ENCODE results near the gene DPEP1. TPM values are rescaled to one million over a fixed set of nuclear protein-coding genes. Genes with fewer than 3 reads are reported as not detected.

The DPEP1 gene
- total and polyA plus RNA-seq, 2 experiments from 2014 or later, result 1.7 to 2.3 TPM

DNA sequence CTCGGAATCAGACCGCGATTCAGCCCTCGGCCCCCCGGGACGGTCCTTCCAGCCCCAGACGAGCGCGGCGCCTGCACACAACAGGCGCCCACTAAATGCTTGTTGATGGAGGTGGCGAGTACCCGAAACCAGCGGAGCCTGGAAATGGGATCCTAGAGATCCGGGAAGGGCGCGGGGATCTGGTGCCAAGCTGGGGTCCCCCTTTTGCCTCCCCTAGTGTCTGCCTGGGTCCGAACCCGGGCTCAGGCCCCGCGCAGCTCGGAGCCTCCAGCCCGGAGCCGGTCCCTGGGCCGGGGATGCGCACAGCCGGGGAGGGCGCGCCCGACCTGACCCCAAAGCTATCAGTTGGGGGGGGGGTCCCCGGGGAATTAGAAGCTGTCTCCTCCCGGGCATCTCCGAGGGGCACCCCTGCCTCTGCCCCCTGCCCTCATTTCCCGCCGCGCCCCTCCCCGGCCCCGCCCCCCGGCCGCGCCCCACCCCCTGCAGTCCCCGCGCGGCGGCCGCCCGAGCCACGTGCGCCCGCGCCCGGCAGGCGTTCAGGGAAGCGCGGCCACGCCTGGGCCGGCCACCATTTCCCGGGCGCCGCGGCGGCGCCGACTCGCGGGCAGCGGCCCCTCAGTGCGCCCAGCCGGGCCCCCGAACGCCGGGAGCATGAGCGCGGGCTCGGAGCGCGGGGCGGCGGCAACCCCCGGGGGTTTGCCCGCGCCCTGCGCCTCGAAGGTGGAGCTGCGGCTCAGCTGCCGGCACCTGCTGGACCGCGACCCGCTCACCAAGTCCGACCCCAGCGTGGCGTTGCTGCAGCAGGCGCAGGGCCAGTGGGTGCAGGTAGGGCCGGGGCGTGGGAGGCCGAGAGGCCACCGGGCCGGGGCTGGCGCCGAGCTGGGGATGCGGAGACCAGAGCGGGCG is 37.9 kb upstream of the DPEP1 start, which contains the start of gene CPNE7:
Gene CPNE7, plus strand, starts transcription at position 512 of the 906 bp plus-strand sequence. Its CDS starts 140 bp downstream, at position 652.
- H3K4me1 ChIP-seq (ENCODE audit: insufficient read depth), result peaks cover 5% of the 10 kb centered on the region; the same call in 1 of the 2 replicates
- H3K4me2 ChIP-seq, result peak within 1 kb of the TSS; percentile 91
- no peaks in the 10 kb centered on the region for H4K20me1 ChIP-seq (replicated peaks; ENCODE audit: insufficient read depth)
- TF ChIP-seq, protein P1, sequence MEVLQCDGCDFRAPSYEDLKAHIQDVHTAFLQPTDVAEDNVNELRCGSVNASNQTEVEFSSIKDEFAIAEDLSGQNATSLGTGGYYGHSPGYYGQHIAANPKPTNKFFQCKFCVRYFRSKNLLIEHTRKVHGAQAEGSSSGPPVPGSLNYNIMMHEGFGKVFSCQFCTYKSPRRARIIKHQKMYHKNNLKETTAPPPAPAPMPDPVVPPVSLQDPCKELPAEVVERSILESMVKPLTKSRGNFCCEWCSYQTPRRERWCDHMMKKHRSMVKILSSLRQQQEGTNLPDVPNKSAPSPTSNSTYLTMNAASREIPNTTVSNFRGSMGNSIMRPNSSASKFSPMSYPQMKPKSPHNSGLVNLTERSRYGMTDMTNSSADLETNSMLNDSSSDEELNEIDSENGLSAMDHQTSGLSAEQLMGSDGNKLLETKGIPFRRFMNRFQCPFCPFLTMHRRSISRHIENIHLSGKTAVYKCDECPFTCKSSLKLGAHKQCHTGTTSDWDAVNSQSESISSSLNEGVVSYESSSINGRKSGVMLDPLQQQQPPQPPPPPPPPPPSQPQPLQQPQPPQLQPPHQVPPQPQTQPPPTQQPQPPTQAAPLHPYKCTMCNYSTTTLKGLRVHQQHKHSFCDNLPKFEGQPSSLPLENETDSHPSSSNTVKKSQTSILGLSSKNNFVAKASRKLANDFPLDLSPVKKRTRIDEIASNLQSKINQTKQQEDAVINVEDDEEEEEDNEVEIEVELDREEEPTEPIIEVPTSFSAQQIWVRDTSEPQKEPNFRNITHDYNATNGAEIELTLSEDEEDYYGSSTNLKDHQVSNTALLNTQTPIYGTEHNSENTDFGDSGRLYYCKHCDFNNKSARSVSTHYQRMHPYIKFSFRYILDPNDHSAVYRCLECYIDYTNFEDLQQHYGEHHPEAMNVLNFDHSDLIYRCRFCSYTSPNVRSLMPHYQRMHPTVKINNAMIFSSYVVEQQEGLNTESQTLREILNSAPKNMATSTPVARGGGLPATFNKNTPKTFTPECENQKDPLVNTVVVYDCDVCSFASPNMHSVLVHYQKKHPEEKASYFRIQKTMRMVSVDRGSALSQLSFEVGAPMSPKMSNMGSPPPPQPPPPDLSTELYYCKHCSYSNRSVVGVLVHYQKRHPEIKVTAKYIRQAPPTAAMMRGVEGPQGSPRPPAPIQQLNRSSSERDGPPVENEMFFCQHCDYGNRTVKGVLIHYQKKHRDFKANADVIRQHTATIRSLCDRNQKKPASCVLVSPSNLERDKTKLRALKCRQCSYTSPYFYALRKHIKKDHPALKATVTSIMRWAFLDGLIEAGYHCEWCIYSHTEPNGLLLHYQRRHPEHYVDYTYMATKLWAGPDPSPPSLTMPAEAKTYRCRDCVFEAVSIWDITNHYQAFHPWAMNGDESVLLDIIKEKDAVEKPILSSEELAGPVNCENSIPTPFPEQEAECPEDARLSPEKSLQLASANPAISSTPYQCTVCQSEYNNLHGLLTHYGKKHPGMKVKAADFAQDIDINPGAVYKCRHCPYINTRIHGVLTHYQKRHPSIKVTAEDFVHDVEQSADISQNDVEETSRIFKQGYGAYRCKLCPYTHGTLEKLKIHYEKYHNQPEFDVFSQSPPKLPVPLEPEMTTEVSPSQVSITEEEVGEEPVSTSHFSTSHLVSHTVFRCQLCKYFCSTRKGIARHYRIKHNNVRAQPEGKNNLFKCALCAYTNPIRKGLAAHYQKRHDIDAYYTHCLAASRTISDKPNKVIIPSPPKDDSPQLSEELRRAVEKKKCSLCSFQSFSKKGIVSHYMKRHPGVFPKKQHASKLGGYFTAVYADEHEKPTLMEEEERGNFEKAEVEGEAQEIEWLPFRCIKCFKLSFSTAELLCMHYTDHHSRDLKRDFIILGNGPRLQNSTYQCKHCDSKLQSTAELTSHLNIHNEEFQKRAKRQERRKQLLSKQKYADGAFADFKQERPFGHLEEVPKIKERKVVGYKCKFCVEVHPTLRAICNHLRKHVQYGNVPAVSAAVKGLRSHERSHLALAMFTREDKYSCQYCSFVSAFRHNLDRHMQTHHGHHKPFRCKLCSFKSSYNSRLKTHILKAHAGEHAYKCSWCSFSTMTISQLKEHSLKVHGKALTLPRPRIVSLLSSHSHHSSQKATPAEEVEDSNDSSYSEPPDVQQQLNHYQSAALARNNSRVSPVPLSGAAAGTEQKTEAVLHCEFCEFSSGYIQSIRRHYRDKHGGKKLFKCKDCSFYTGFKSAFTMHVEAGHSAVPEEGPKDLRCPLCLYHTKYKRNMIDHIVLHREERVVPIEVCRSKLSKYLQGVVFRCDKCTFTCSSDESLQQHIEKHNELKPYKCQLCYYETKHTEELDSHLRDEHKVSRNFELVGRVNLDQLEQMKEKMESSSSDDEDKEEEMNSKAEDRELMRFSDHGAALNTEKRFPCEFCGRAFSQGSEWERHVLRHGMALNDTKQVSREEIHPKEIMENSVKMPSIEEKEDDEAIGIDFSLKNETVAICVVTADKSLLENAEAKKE (CRISPR knock-in tag; IDR thresholded peaks at IDR 0.05), result no peak
- TF ChIP-seq EZH2 (IDR thresholded peaks at IDR 0.05; ENCODE audit: low read depth, unreplicated experiment), result peak; percentile 63
- H3K4me3 ChIP-seq, result peak within 1 kb of the TSS; percentile 78
- Mint-ChIP-seq H3K36me3 (ENCODE audit: low read depth) (peaks cover 8% of the 10 kb centered on the region), H3K9me3 (no peaks in the 10 kb centered on the region), H3K27me3 (ENCODE audit: insufficient read depth, low read depth, poor library complexity) (peaks cover 21% of the 10 kb centered on the region), H3K4me3 (peak within 1 kb of the TSS; percentile 75), H3K27ac (no peak within 1 kb of the TSS), H3K4me1 (peaks cover 3% of the 10 kb centered on the region)
- DNase-seq (ENCODE audit: low spot score) (peak; percentile 49), ATAC-seq (peak; percentile 18)
- peak within 1 kb of the TSS; percentile 93 for H2AFZ ChIP-seq
- H3K27me3 ChIP-seq (ENCODE audit: insufficient read depth), result peaks cover 24% of the 10 kb centered on the region
- peaks cover 3% of the 10 kb centered on the region; the same call in 1 of the 2 replicates for H3F3A ChIP-seq (replicated peaks; ENCODE audit: low read depth)
- no peaks in the 10 kb centered on the region for H3K9me2 ChIP-seq (ENCODE audit: insufficient read depth)
- H3K27ac ChIP-seq (ENCODE audit: low read depth), result no peak within 1 kb of the TSS
- no peaks in the 10 kb centered on the region for H3K79me2 ChIP-seq (replicated peaks; ENCODE audit: insufficient read depth)
- no peaks in the 10 kb centered on the region for H3K36me3 ChIP-seq (ENCODE audit: insufficient read depth)

Data from GM23338 (cell line).